HG02943 (cell line): Measurements from ENCODE around the gene LDAH.

ENCODE experiments used
- ATAC-seq: cut with Tn5 transposase; IDR thresholded peaks from one replicate; pipeline ENCODE4 v1.9.1; 2021; ENCODE audit warnings: mild to moderate bottlenecking, low read depth, moderate library complexity; ENCODE audit not compliant: unreplicated experiment

The LDAH gene

GRCh38 chr2:20657522-20658235, 165.2 kb downstream of the LDAH start:
- ATAC-seq = no peak

- no peak for ATAC-seq
These were observed 166.3 kb downstream of the LDAH start for GRCh38 chr2:20656561-20656960.

- no peak for ATAC-seq
These were observed 168.4 kb downstream of the LDAH start for GRCh38 chr2:20654535-20654813.

GRCh38 chr2:20653695-20654534, 169.0 kb downstream of the LDAH start:
- no peak for ATAC-seq

GRCh38 chr2:20652673-20653575, 170.0 kb downstream of the LDAH start:
- ATAC-seq = no peak

- no peak for ATAC-seq
These were observed 170.8 kb downstream of the LDAH start for GRCh38 chr2:20652141-20652540.

- no peak for ATAC-seq
These were observed 171.2 kb downstream of the LDAH start for GRCh38 chr2:20651731-20652099.

- ATAC-seq = peak; percentile 96
These were observed 171.8 kb downstream of the LDAH start, which contains the start of gene HS1BP3 for GRCh38 chr2:20650877-20651730. HS1BP3 (minus strand) TSS chr2:20651098; CDS start chr2:20651063, 35 bp downstream.

GRCh38 chr2:20650393-20650876, 172.5 kb downstream of the LDAH start:
- peak; percentile 15 for ATAC-seq

- no peak for ATAC-seq
These were observed 172.9 kb downstream of the LDAH start for GRCh38 chr2:20649976-20650375.

- no peak for ATAC-seq
These were observed 173.3 kb downstream of the LDAH start for GRCh38 chr2:20649576-20649975.

GRCh38 chr2:20648831-20649230, 174.1 kb downstream of the LDAH start:
- ATAC-seq = no peak

GRCh38 chr2:20648206-20648605, 174.7 kb downstream of the LDAH start:
- ATAC-seq = no peak

GRCh38 chr2:20647738-20648137, 175.2 kb downstream of the LDAH start:
- ATAC-seq = no peak

- no peak for ATAC-seq
These were observed 175.7 kb downstream of the LDAH start for GRCh38 chr2:20647211-20647610.

- ATAC-seq = no peak
These were observed 176.5 kb downstream of the LDAH start for GRCh38 chr2:20646446-20646845.

- no peak for ATAC-seq
These were observed 177.1 kb downstream of the LDAH start for GRCh38 chr2:20645761-20646160.

- no peak for ATAC-seq
These were observed 177.6 kb downstream of the LDAH start for GRCh38 chr2:20645301-20645701.

GRCh38 chr2:20643826-20644225, 179.1 kb downstream of the LDAH start:
- ATAC-seq = no peak

GRCh38 chr2:20643060-20643459, 179.8 kb downstream of the LDAH start:
- no peak for ATAC-seq
